H9 (cell line): ENCODE data around the gene ANKS1B. TPM values are rescaled to one million over a fixed set of nuclear protein-coding genes. Genes with fewer than 3 reads are reported as not detected.

Experiments used
- DNase-seq: peaks from one replicate; pipeline ENCODE4 v3.0.0-alpha.2; 2017
- H2AFZ ChIP-seq: one replicate; pipeline ENCODE4 v1.6.1; 2013; ENCODE audit warnings: mild to moderate bottlenecking, low read length, control low read depth, moderate library complexity
- H2AK5ac ChIP-seq: 2 replicates; pipeline ENCODE4 v1.6.1; 2013; ENCODE audit warnings: low read length, control low read depth, mixed read lengths; ENCODE audit not compliant: insufficient read length
- H2BK120ac ChIP-seq: one replicate; pipeline ENCODE4 v1.6.1; 2013; ENCODE audit warnings: low read depth, mild to moderate bottlenecking, low read length, control low read depth, inconsistent platforms; ENCODE audit not compliant: poor library complexity, severe bottlenecking
- H2BK12ac ChIP-seq: 2 replicates; pipeline ENCODE4 v1.6.1; 2013; ENCODE audit warnings: low read length, control low read depth, mixed read lengths, low read depth; ENCODE audit not compliant: insufficient read length
- H2BK15ac ChIP-seq: 2 replicates; pipeline ENCODE4 v1.6.1; 2013; ENCODE audit warnings: low read depth, low read length, control low read depth
- H2BK20ac ChIP-seq: one replicate; pipeline ENCODE4 v1.6.1; 2013; ENCODE audit warnings: low read depth, mild to moderate bottlenecking, low read length, control low read depth, inconsistent platforms; ENCODE audit not compliant: poor library complexity, severe bottlenecking
- H2BK5ac ChIP-seq: 2 replicates; pipeline ENCODE4 v1.6.1; 2013; ENCODE audit warnings: low read length, control low read depth, mixed read lengths; ENCODE audit not compliant: insufficient read length
- H3K14ac ChIP-seq: 2 replicates; pipeline ENCODE4 v1.6.1; 2013; ENCODE audit warnings: low read length, control low read depth; ENCODE audit not compliant: insufficient read depth
- H3K18ac ChIP-seq: 2 replicates; pipeline ENCODE4 v1.6.1; 2013; ENCODE audit warnings: low read depth, mild to moderate bottlenecking, mixed read lengths, low read length, control low read depth; ENCODE audit not compliant: insufficient read length
- H3K23ac ChIP-seq: 2 replicates; pipeline ENCODE4 v1.6.1; 2013; ENCODE audit warnings: low read length, control low read depth, mixed read lengths, low read depth; ENCODE audit not compliant: insufficient read length
- H3K23me2 ChIP-seq: 2 replicates; pipeline ENCODE4 v1.6.1; 2013; ENCODE audit warnings: low read depth, mild to moderate bottlenecking, mixed read lengths, low read length, control low read depth; ENCODE audit not compliant: insufficient read length, poor library complexity, severe bottlenecking
- H3K27ac ChIP-seq: 2 replicates; pipeline ENCODE4 v1.5.1; 2013; ENCODE audit warnings: low read length, control low read depth, mixed read lengths, low read depth; ENCODE audit not compliant: insufficient read length
- H3K27me3 ChIP-seq: 2 replicates; pipeline ENCODE4 v1.6.1; 2013; ENCODE audit warnings: low read length, control low read depth, inconsistent platforms; ENCODE audit not compliant: insufficient read depth
- H3K4ac ChIP-seq: 2 replicates; pipeline ENCODE4 v1.6.1; 2013; ENCODE audit warnings: low read depth, mild to moderate bottlenecking, control low read depth, inconsistent platforms, low read length, moderate library complexity
- H3K4me1 ChIP-seq: 2 replicates; pipeline ENCODE4 v1.6.1; 2013; ENCODE audit warnings: low read length, control low read depth, inconsistent platforms; ENCODE audit not compliant: insufficient read depth
- H3K4me2 ChIP-seq: 2 replicates; pipeline ENCODE4 v1.6.1; 2013; ENCODE audit warnings: low read length, control low read depth, mixed read lengths; ENCODE audit not compliant: insufficient read length, insufficient read depth
- H3K56ac ChIP-seq: 2 replicates; pipeline ENCODE4 v1.6.1; 2013; ENCODE audit warnings: low read depth, mild to moderate bottlenecking, mixed read lengths, low read length, control low read depth; ENCODE audit not compliant: insufficient read length
- H3K79me1 ChIP-seq: 2 replicates; pipeline ENCODE4 v1.6.1; 2013; ENCODE audit warnings: low read depth, mild to moderate bottlenecking, moderate library complexity, low read length, control low read depth, inconsistent platforms; ENCODE audit not compliant: insufficient read depth, poor library complexity, severe bottlenecking
- H3K79me2 ChIP-seq: 2 replicates; pipeline ENCODE4 v1.6.1; 2013; ENCODE audit warnings: low read length, control low read depth, inconsistent platforms; ENCODE audit not compliant: insufficient read depth
- H3K9ac ChIP-seq: 2 replicates; pipeline ENCODE4 v1.6.1; 2013; ENCODE audit warnings: low read length, control low read depth, mixed read lengths; ENCODE audit not compliant: insufficient read length; ENCODE audit errors: extremely low read depth
- H3K9me3 ChIP-seq: one replicate; pipeline ENCODE4 v1.6.1; 2013; ENCODE audit warnings: low read depth, low read length, inconsistent platforms; ENCODE audit not compliant: control insufficient read depth
- H3T11ph ChIP-seq: one replicate; pipeline ENCODE4 v1.6.1; 2013; ENCODE audit warnings: mild to moderate bottlenecking, low read length, control low read depth, inconsistent platforms
- H4K20me1 ChIP-seq: one replicate; pipeline ENCODE4 v1.6.1; 2013; ENCODE audit not compliant: control insufficient read depth, insufficient read length, insufficient read depth
- H4K5ac ChIP-seq: 2 replicates; pipeline ENCODE4 v1.6.1; 2013; ENCODE audit warnings: low read depth, mild to moderate bottlenecking, mixed read lengths, low read length, control low read depth; ENCODE audit not compliant: insufficient read length
- H4K8ac ChIP-seq: replicated peaks from 2 replicates; pipeline ENCODE4 v1.6.1; 2013; ENCODE audit warnings: low read length, control low read depth, mixed read lengths, low read depth; ENCODE audit not compliant: insufficient read length
- H4K91ac ChIP-seq: 2 replicates; pipeline ENCODE4 v1.6.1; 2013; ENCODE audit warnings: low read depth, mild to moderate bottlenecking, moderate library complexity, mixed read lengths, low read length, control low read depth; ENCODE audit not compliant: insufficient read length
- H3K27ac Mint-ChIP-seq, 3 experiments: 2 replicates in 2 of 3; 3 replicates in 1 of 3; pipeline ENCODE4 v1.8.0; 2020 to 2021; ENCODE audit warnings: mixed read lengths in 3 of 3, mild to moderate bottlenecking in 1 of 3, moderate library complexity in 1 of 3
- H3K27me3 Mint-ChIP-seq: 2 replicates; pipeline ENCODE4 v1.8.0; 2021; ENCODE audit warnings: low read depth, mild to moderate bottlenecking, moderate library complexity, mixed read lengths
- H3K36me3 Mint-ChIP-seq, 3 experiments: 2 replicates in 2 of 3; 3 replicates in 1 of 3; pipeline ENCODE4 v1.8.0; 2020 to 2021; ENCODE audit warnings: low read depth in 3 of 3, mixed read lengths in 3 of 3; ENCODE audit not compliant: insufficient read depth in 1 of 3
- H3K4me1 Mint-ChIP-seq, 2 experiments: 2 replicates each; pipeline ENCODE4 v1.8.0; 2020; ENCODE audit warnings: mixed read lengths in 2 of 2
- H3K4me3 Mint-ChIP-seq, 2 experiments: 2 replicates in 1 of 2; 3 replicates in 1 of 2; pipeline ENCODE4 v1.8.0; 2020 to 2021; ENCODE audit warnings: mild to moderate bottlenecking in 2 of 2, mixed read lengths in 2 of 2, moderate library complexity in 1 of 2
- H3K9me3 Mint-ChIP-seq, 2 experiments: 2 replicates in 1 of 2; 3 replicates in 1 of 2; pipeline ENCODE4 v1.8.0; 2020; ENCODE audit warnings: mild to moderate bottlenecking in 2 of 2, mixed read lengths in 2 of 2, moderate library complexity in 1 of 2
- WGBS: extraction: QIAGEN DNeasy Blood & Tissue Kit; methylation state at CpG from one replicate; pipeline ENCODE4 v1.1.7; 2013; ENCODE audit warnings: missing lambda C conversion rate, low lambda C conversion rate, mixed read lengths; ENCODE audit not compliant: insufficient read length; ENCODE audit errors: extremely low coverage; 5-methylcytosine and 5-hydroxymethylcytosine counted together
- total RNA-seq: library from RNA; stranded (reverse); gene quantifications from 2 replicates; pipeline ENCODE4 v1.2.1, GENCODE V29; 2021
- TF ChIP-seq, protein P1 (sequence below): fragments of 200-600 bp; sonication (generic); conservative IDR thresholded peaks from 3 replicates; pipeline ENCODE4 v1.8.0; 2021; ENCODE audit warnings: antibody characterized with exemption, mild to moderate bottlenecking

Gene ANKS1B
- total RNA-seq, 1 experiment from 2014 or later, result 4.1 TPM

DNA sequence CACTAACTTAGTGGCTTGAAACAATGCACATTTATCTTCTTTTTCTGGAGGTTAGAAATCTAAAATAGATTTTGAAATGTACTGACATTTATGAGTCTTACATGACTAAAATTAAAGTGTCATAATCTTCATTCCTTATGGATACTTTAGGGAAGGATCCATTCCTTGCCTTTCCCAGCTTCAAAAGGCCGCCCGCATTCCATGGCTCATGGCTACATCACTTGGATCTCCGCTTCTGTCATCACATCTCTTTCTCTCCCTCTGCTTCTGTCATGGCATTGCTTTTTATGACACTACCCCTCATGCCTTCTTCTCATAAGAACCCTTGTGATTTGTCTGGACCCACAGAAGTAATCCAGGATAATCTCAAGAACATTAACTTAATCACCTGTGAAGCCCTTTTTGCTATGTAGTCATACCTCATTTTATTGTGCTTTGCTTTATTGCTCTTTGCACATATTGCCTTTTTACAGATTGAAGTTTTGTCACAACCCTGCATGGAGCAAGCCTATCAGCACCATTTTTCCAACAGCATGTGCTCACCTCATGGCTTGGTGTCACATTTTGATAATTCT lies 270.7 kb downstream of the ANKS1B start:
- no peak overlapping the region for H3K4ac ChIP-seq
- H2BK12ac ChIP-seq, result no peak overlapping the region
- no peak overlapping the region for H3K4me2 ChIP-seq
- H3T11ph ChIP-seq, result no peak overlapping the region
- no CpG with 5 or more reads among the region's 3 CpGs for WGBS
- H4K5ac ChIP-seq, result no peak overlapping the region
- H3K4me1 ChIP-seq, result no peaks in the 10 kb centered on the region
- H2BK20ac ChIP-seq, result no peak overlapping the region
- no peak overlapping the region for H4K8ac ChIP-seq
- H2BK5ac ChIP-seq, result no peak overlapping the region
- no peaks in the 10 kb centered on the region for H3K23me2 ChIP-seq
- TF ChIP-seq, protein P1, sequence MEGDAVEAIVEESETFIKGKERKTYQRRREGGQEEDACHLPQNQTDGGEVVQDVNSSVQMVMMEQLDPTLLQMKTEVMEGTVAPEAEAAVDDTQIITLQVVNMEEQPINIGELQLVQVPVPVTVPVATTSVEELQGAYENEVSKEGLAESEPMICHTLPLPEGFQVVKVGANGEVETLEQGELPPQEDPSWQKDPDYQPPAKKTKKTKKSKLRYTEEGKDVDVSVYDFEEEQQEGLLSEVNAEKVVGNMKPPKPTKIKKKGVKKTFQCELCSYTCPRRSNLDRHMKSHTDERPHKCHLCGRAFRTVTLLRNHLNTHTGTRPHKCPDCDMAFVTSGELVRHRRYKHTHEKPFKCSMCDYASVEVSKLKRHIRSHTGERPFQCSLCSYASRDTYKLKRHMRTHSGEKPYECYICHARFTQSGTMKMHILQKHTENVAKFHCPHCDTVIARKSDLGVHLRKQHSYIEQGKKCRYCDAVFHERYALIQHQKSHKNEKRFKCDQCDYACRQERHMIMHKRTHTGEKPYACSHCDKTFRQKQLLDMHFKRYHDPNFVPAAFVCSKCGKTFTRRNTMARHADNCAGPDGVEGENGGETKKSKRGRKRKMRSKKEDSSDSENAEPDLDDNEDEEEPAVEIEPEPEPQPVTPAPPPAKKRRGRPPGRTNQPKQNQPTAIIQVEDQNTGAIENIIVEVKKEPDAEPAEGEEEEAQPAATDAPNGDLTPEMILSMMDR, result no peak
- H3K4me1 Mint-ChIP-seq, result peaks cover 7% of the 10 kb centered on the region in 2 experiments
- no peak overlapping the region for H3K14ac ChIP-seq
- no peaks in the 10 kb centered on the region for H4K20me1 ChIP-seq
- H3K9ac ChIP-seq, result no peak overlapping the region
- no peak overlapping the region for H2BK120ac ChIP-seq
- no peak overlapping the region for H2BK15ac ChIP-seq
- no peak overlapping the region for H3K4me3 Mint-ChIP-seq
- H3K56ac ChIP-seq, result no peak overlapping the region
- H4K91ac ChIP-seq, result no peak overlapping the region
- H3K79me2 ChIP-seq, result no peaks in the 10 kb centered on the region
- no peaks in the 10 kb centered on the region for H3K79me1 ChIP-seq
- no peak overlapping the region for H2AFZ ChIP-seq
- H3K9me3 ChIP-seq, result no peaks in the 10 kb centered on the region
- H3K9me3 Mint-ChIP-seq, result peaks cover 3 to 4% of the 10 kb centered on the region in 2 experiments; a peak in 3 of 5 replicates
- no peak for DNase-seq
- H3K18ac ChIP-seq, result no peak overlapping the region
- H3K27ac ChIP-seq, result no peak overlapping the region
- no peak overlapping the region for H3K27ac Mint-ChIP-seq
- H3K27me3 ChIP-seq, result no peaks in the 10 kb centered on the region
- no peak overlapping the region for H2AK5ac ChIP-seq
- peaks cover 0 to 13% (median 7%) of the 10 kb centered on the region in 3 experiments; a peak in 5 of 7 replicates for H3K36me3 Mint-ChIP-seq
- H3K27me3 Mint-ChIP-seq, result no peaks in the 10 kb centered on the region
- H3K23ac ChIP-seq, result no peak overlapping the region
